KG1 (cell line): ENCODE data around the gene SLC15A2.
"Not testable (repeated sequence)": the region's sequence is repeated elsewhere in the genome, so short reads cannot be mapped to it uniquely, and the experiment has no call there.

Experiments used
- DNase-seq: peaks from one replicate; lab custom pipeline; 2025; lab: John Stamatoyannopoulos, UW

SLC15A2 gene

GRCh38 chr3:121926380-121926779 lies 32.2 kb downstream of the SLC15A2 start:
- no peak for DNase-seq

- DNase-seq: not testable (repeated sequence)
Observed at GRCh38 chr3:121938141-121938855, 44.1 kb downstream of the SLC15A2 start.

- DNase-seq: no peak
Observed at GRCh38 chr3:121941592-121941991, 47.4 kb downstream of the SLC15A2 start.

GRCh38 chr3:121942116-121942786 lies 48.0 kb downstream of the SLC15A2 start:
- DNase-seq: no peak

GRCh38 chr3:121943431-121943830 lies 49.2 kb downstream of the SLC15A2 start:
- no peak for DNase-seq

GRCh38 chr3:121948641-121949040 lies 54.4 kb downstream of the SLC15A2 start:
- DNase-seq: no peak

GRCh38 chr3:121951291-121951919 lies 57.2 kb downstream of the SLC15A2 start:
- no peak for DNase-seq

- DNase-seq: no peak
Observed at GRCh38 chr3:121956363-121956762, 62.2 kb downstream of the SLC15A2 start.

- DNase-seq: no peak
Observed at GRCh38 chr3:121957674-121958415, 63.6 kb downstream of the SLC15A2 start.

GRCh38 chr3:121958801-121959200 lies 64.6 kb downstream of the SLC15A2 start:
- DNase-seq: no peak

- no peak for DNase-seq
Observed at GRCh38 chr3:121961283-121961682, 67.1 kb downstream of the SLC15A2 start.

GRCh38 chr3:121962443-121962842 lies 68.2 kb downstream of the SLC15A2 start:
- no peak for DNase-seq

GRCh38 chr3:121963608-121964007 lies 69.4 kb downstream of the SLC15A2 start:
- no peak for DNase-seq

GRCh38 chr3:121969631-121970030 lies 75.4 kb downstream of the SLC15A2 start:
- no peak for DNase-seq

- DNase-seq: no peak
Observed at GRCh38 chr3:121970047-121970446, 75.8 kb downstream of the SLC15A2 start.

GRCh38 chr3:121974601-121975111 lies 80.5 kb downstream of the SLC15A2 start:
- DNase-seq: no peak

- DNase-seq: no peak
Observed at GRCh38 chr3:121975702-121976302, 81.6 kb downstream of the SLC15A2 start.

GRCh38 chr3:121976727-121977126 lies 82.5 kb downstream of the SLC15A2 start:
- DNase-seq: no peak

- DNase-seq: no peak
Observed at GRCh38 chr3:121979246-121979645, 85.0 kb downstream of the SLC15A2 start.

- no peak for DNase-seq
Observed at GRCh38 chr3:121979734-121980449, 85.7 kb downstream of the SLC15A2 start.

- DNase-seq: no peak
Observed at GRCh38 chr3:121980450-121980796, 86.2 kb downstream of the SLC15A2 start.
